HEK293 (cell line): ENCODE measurements around the gene ACSL3.
"Not testable (repeated sequence)": the region's sequence is repeated elsewhere in the genome, so short reads cannot be mapped to it uniquely, and the experiment has no call there.

Experiments used
- CTCF ChIP-seq: fragments of 450-650 bp; formaldehyde crosslinking; IDR thresholded peaks from 2 replicates; pipeline ENCODE4 v1.5.1; 2016; ENCODE audit warnings: missing biosample characterization, missing genetic modification characterization
- EGR2 ChIP-seq: fragments of 450-650 bp; formaldehyde crosslinking; IDR thresholded peaks from 2 replicates; pipeline ENCODE4 v1.5.1; 2016; ENCODE audit warnings: low read depth, missing biosample characterization, missing genetic modification characterization
- GLI4 ChIP-seq: fragments of 450-650 bp; formaldehyde crosslinking; IDR thresholded peaks from 2 replicates; pipeline ENCODE4 v1.5.1; 2016; ENCODE audit warnings: missing biosample characterization, missing genetic modification characterization
- SALL2 ChIP-seq: fragments of 450-650 bp; formaldehyde crosslinking; IDR thresholded peaks from 2 replicates; pipeline ENCODE4 v1.5.0; 2017; ENCODE audit warnings: missing biosample characterization, mild to moderate bottlenecking, missing genetic modification characterization, borderline replicate concordance
- TCF7L2 ChIP-seq: IDR thresholded peaks from 2 replicates; pipeline ENCODE4 v1.6.1; 2011; ENCODE audit warnings: low read depth, mild to moderate bottlenecking, inconsistent platforms, low read length, moderate library complexity, borderline replicate concordance
- ZIC2 ChIP-seq: fragments of 450-650 bp; formaldehyde crosslinking; IDR thresholded peaks from 2 replicates; pipeline ENCODE4 v1.5.1; 2016; ENCODE audit warnings: missing biosample characterization, missing genetic modification characterization
- ZNF274 ChIP-seq, 2 experiments: fragments of 200-500 bp in 1 of 2; fragments of 450-650 bp in 1 of 2; sonication (Bioruptor generic) in 1 of 2; formaldehyde crosslinking in 1 of 2; IDR thresholded peaks; 2 replicates each; pipeline versions ENCODE4 v1.5.1 to v1.6.1; 2014 to 2016; ENCODE audit warnings: borderline replicate concordance in 1 of 2, inconsistent platforms in 1 of 2, low read length in 1 of 2, missing biosample characterization in 1 of 2, missing genetic modification characterization in 1 of 2
- ZNF292 ChIP-seq: fragments of 450-650 bp; formaldehyde crosslinking; IDR thresholded peaks from 2 replicates; pipeline ENCODE4 v1.5.1; 2016; ENCODE audit warnings: low read depth, missing biosample characterization, missing genetic modification characterization, borderline replicate concordance
- ZNF335 ChIP-seq: fragments of 450-650 bp; formaldehyde crosslinking; conservative IDR thresholded peaks from 2 replicates; pipeline ENCODE4 v1.5.1; 2016; ENCODE audit warnings: missing biosample characterization, missing genetic modification characterization
- ZNF433 ChIP-seq: fragments of 450-650 bp; formaldehyde crosslinking; IDR thresholded peaks from 2 replicates; pipeline ENCODE4 v1.5.1; 2016; ENCODE audit warnings: missing biosample characterization, missing genetic modification characterization, low read depth
- ZNF610 ChIP-seq: fragments of 450-650 bp; formaldehyde crosslinking; IDR thresholded peaks from 2 replicates; pipeline ENCODE4 v1.5.1; 2016; ENCODE audit warnings: missing biosample characterization, missing genetic modification characterization, borderline replicate concordance

GRCh38 chr2:222845314-222845713 lies 15.5 kb upstream of the ACSL3 start:
- TF ChIP-seq TCF7L2; ZNF433 (tag by site-specific recombination); CTCF (tag by site-specific recombination); GLI4 (tag by site-specific recombination); ZIC2; SALL2 (tag by site-specific recombination); ZNF610 (tag by site-specific recombination); ZNF292 (tag by site-specific recombination); ZNF274 (IDR thresholded peaks at IDR 0.05; ENCODE audit: low read length); ZNF274 (tag by site-specific recombination; IDR thresholded peaks at IDR 0.05; ENCODE audit: borderline replicate concordance); ZNF335 (tag by site-specific recombination); EGR2: not testable (repeated sequence)
